Mesodermal cell (in vitro differentiated cells): ENCODE measurements around the gene TSPAN18.

Experiments
- H3K27ac ChIP-seq: 2 replicates; pipeline ENCODE4 v1.7.0; 2013; ENCODE audit warnings: mild to moderate bottlenecking, low read depth, low read length, moderate library complexity; ENCODE audit not compliant: severe bottlenecking
- H3K36me3 ChIP-seq: 2 replicates; pipeline ENCODE4 v1.7.1; 2013; ENCODE audit warnings: mild to moderate bottlenecking, low read length, moderate library complexity; ENCODE audit not compliant: control insufficient read depth, insufficient read depth
- H3K4me1 ChIP-seq: one replicate; pipeline ENCODE4 v1.7.1; 2013; ENCODE audit warnings: mild to moderate bottlenecking, low read length; ENCODE audit not compliant: insufficient read depth, control insufficient read depth, poor library complexity, severe bottlenecking
- H3K4me3 ChIP-seq: 2 replicates; pipeline ENCODE4 v1.7.0; 2013; ENCODE audit warnings: low read length, control low read depth, mild to moderate bottlenecking; ENCODE audit not compliant: insufficient read depth, poor library complexity, severe bottlenecking; ENCODE audit errors: extremely low read depth
- H3K9me3 ChIP-seq: 2 replicates; pipeline ENCODE4 v1.7.1; 2013; ENCODE audit warnings: mild to moderate bottlenecking, low read length, moderate library complexity; ENCODE audit not compliant: control insufficient read depth
- WGBS, 2 experiments: methylation state at CpG; one replicate each; pipeline ENCODE4 v1.1.5; 2013; ENCODE audit warnings: missing lambda C conversion rate in 2 of 2; ENCODE audit not compliant: insufficient coverage in 2 of 2; 5-methylcytosine and 5-hydroxymethylcytosine counted together

TSPAN18 gene

GRCh38 chr11:44737245-44738085 is 10.7 kb downstream of the TSPAN18 start:
- WGBS, 2 experiments, result 89 to 91% methylated on average over 9 of the region's 11 CpGs

GRCh38 chr11:44738791-44739190 is 12.0 kb downstream of the TSPAN18 start:
- Histone ChIP-seq H3K27ac (no peak overlapping the region), H3K9me3 (no peaks in the 10 kb centered on the region), H3K4me3 (no peak overlapping the region), H3K4me1 (peaks cover 10% of the 10 kb centered on the region), H3K36me3 (peaks cover 16% of the 10 kb centered on the region)
- 87 to 100% methylated on average over 3 of the region's 5 CpGs for WGBS, 2 experiments

More at GRCh38 chr11:44737245-44738085, 10.7 kb downstream of the TSPAN18 start:
- no peak overlapping the region for H3K4me3 ChIP-seq
- H3K36me3 ChIP-seq, result peaks cover 19% of the 10 kb centered on the region
- no peaks in the 10 kb centered on the region for H3K9me3 ChIP-seq
- no peak overlapping the region for H3K27ac ChIP-seq
- H3K4me1 ChIP-seq, result peaks cover 13% of the 10 kb centered on the region

GRCh38 chr11:44740967-44741366 is 14.2 kb downstream of the TSPAN18 start:
- WGBS, 2 experiments, result 45 to 46% methylated on average over 4 to 5 of the region's 8 CpGs
- Histone ChIP-seq H3K9me3 (no peaks in the 10 kb centered on the region), H3K4me3 (no peak overlapping the region), H3K4me1 (peaks cover 5% of the 10 kb centered on the region), H3K36me3 (peaks cover 21% of the 10 kb centered on the region), H3K27ac (no peak overlapping the region)

GRCh38 chr11:44741976-44742375 is 15.2 kb downstream of the TSPAN18 start:
- no peak overlapping the region for H3K4me3 ChIP-seq
- 75 to 78% methylated on average over 2 of the region's 4 CpGs for WGBS, 2 experiments
- no peak overlapping the region for H3K27ac ChIP-seq
- H3K9me3 ChIP-seq, result no peaks in the 10 kb centered on the region
- peaks cover 5% of the 10 kb centered on the region for H3K4me1 ChIP-seq
- H3K36me3 ChIP-seq, result peaks cover 20% of the 10 kb centered on the region

- Histone ChIP-seq H3K9me3 (no peaks in the 10 kb centered on the region), H3K4me3 (no peak overlapping the region), H3K36me3 (peaks cover 15% of the 10 kb centered on the region), H3K27ac (no peak overlapping the region), H3K4me1 (peaks cover 5% of the 10 kb centered on the region)
- 78 to 89% methylated on average over 8 of the region's 11 CpGs for WGBS, 2 experiments
These were observed 15.9 kb downstream of the TSPAN18 start for GRCh38 chr11:44742508-44743246.

- H3K36me3 ChIP-seq, result peaks cover 8% of the 10 kb centered on the region
- no peaks in the 10 kb centered on the region for H3K9me3 ChIP-seq
- H3K4me1 ChIP-seq, result peaks cover 5% of the 10 kb centered on the region
- 91 to 96% methylated on average over 12 of the region's 12 CpGs for WGBS, 2 experiments
- no peak overlapping the region for H3K4me3 ChIP-seq
- no peak overlapping the region for H3K27ac ChIP-seq
These were observed 16.6 kb downstream of the TSPAN18 start for GRCh38 chr11:44743326-44743725.

GRCh38 chr11:44743959-44744557 is 17.3 kb downstream of the TSPAN18 start:
- Histone ChIP-seq H3K4me1 (peaks cover 5% of the 10 kb centered on the region), H3K27ac (no peak overlapping the region), H3K36me3 (peaks cover 5% of the 10 kb centered on the region), H3K4me3 (no peak overlapping the region), H3K9me3 (no peaks in the 10 kb centered on the region)
- WGBS, 2 experiments, result 67 to 80% methylated on average over 1 to 5 of the region's 5 CpGs

GRCh38 chr11:44746894-44747293 is 20.1 kb downstream of the TSPAN18 start:
- 89 to 94% methylated on average over 7 of the region's 7 CpGs for WGBS, 2 experiments
- Histone ChIP-seq H3K36me3 (peaks cover 5% of the 10 kb centered on the region), H3K27ac (no peak overlapping the region), H3K9me3 (no peaks in the 10 kb centered on the region), H3K4me3 (no peak overlapping the region), H3K4me1 (peaks cover 5% of the 10 kb centered on the region)

- Histone ChIP-seq H3K4me3 (no peak overlapping the region), H3K4me1 (peaks cover 2% of the 10 kb centered on the region), H3K9me3 (no peaks in the 10 kb centered on the region), H3K36me3 (peaks cover 5% of the 10 kb centered on the region), H3K27ac (no peak overlapping the region)
- WGBS, 2 experiments, result 95 to 97% methylated on average over 5 to 7 of the region's 7 CpGs
These were observed 20.6 kb downstream of the TSPAN18 start for GRCh38 chr11:44747316-44747715.

- Histone ChIP-seq H3K27ac (no peak overlapping the region), H3K9me3 (no peaks in the 10 kb centered on the region), H3K4me1 (no peaks in the 10 kb centered on the region), H3K4me3 (no peak overlapping the region), H3K36me3 (peaks cover 5% of the 10 kb centered on the region)
- 88 to 97% methylated on average over 3 to 5 of the region's 5 CpGs for WGBS, 2 experiments
These were observed 21.1 kb downstream of the TSPAN18 start for GRCh38 chr11:44747836-44748235.
